ENCODE measurements around the gene LRP1B. TPM values are rescaled to one million over a fixed set of nuclear protein-coding genes. Genes with fewer than 3 reads are reported as not detected.

The LRP1B gene
- total and polyA plus RNA-seq, 2 donors (not counting 1 experiment from before 2014, with no cell fraction given) = not detected

- Histone ChIP-seq H3K9me3 (ENCODE audit: control extremely low read depth in 1 of 3, control insufficient read depth in 2 of 3, insufficient read depth in 1 of 3, low read length in 2 of 3) (no peaks in the 10 kb centered on the region), H3K4me2 (replicated peaks; ENCODE audit: low read depth, low read length, poor library complexity, severe bottlenecking) (no peak overlapping the region), H3K4me1 (ENCODE audit: control insufficient read depth in 2 of 2, insufficient read depth in 2 of 2, low read length in 2 of 2) (no peaks in the 10 kb centered on the region), H3K9ac (ENCODE audit: low read length) (no peak overlapping the region), H3K27me3 (replicated peaks in 1 of 4; ENCODE audit: control extremely low read depth in 1 of 4, control insufficient read depth in 3 of 4, insufficient read depth in 4 of 4, low read length in 3 of 4) (no peaks in the 10 kb centered on the region), H3K4me3 (ENCODE audit: control extremely low read depth in 1 of 5, extremely low read depth in 1 of 5, insufficient read depth in 1 of 5, low read depth in 2 of 5, low read length in 4 of 5) (no peak overlapping the region), H3K79me2 (ENCODE audit: control insufficient read depth, insufficient read depth, low read length) (no peaks in the 10 kb centered on the region), H2AFZ (ENCODE audit: insufficient read depth, low read depth, low read length, poor library complexity, severe bottlenecking) (no peak overlapping the region), H4K20me1 (ENCODE audit: control insufficient read depth, insufficient read depth, low read length, poor library complexity, severe bottlenecking) (no peaks in the 10 kb centered on the region), H3K27ac (ENCODE audit: low read length in 2 of 2) (no peak overlapping the region), H3K36me3 (replicated peaks in 1 of 2; ENCODE audit: control extremely low read depth in 1 of 2, control insufficient read depth in 1 of 2, extremely low read depth in 1 of 2, insufficient read depth in 2 of 2, low read length in 1 of 2) (no peaks in the 10 kb centered on the region)
- Mint-ChIP-seq H3K4me3 (no peak overlapping the region), H3K27ac (no peak overlapping the region), H3K27me3 (no peaks in the 10 kb centered on the region), H3K9me3 (ENCODE audit: insufficient read depth) (no peaks in the 10 kb centered on the region), H3K4me1 (peaks cover 4% of the 10 kb centered on the region)
- intact Hi-C loops (cut with micrococcal nuclease) = no loop called here
- TF ChIP-seq EZH2 (IDR thresholded peaks at IDR 0.05; ENCODE audit: borderline replicate concordance, insufficient read depth, low read depth, low read length, poor library complexity, severe bottlenecking) (no peak), CTCF (IDR thresholded peaks at IDR 0.05) (no peak)
- WGBS (ENCODE audit: insufficient coverage) = no CpG with 5 or more reads among the region's 3 CpGs
- DNase-seq (no peak), ATAC-seq (ENCODE audit: low read depth) (no peak)
- ChIA-PET POLR2A (no interaction called here), CTCF (no interaction called here)
Observed at GRCh38 chr2:141524777-141525176, 606.0 kb downstream of the LRP1B start.

DNA sequence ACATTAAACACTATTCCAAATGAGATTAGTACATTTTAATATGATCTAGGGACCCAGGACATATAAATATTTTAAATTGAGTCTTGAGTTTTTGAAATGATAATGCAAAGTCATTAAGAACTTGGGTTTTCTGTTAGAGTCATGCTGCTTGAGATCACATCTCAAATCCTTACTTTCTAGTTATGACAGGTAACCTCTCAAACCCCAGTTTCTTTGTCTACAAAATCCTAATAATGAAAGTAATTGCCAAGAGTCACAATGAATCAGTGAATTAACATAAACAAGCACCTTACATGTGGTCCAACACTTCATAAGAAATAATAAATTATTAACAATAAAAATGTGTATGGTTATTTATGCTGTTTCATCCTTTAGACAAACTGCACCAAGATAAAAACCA, 607.6 kb downstream of the LRP1B start:
- TF ChIP-seq EZH2 (IDR thresholded peaks at IDR 0.05; ENCODE audit: borderline replicate concordance, insufficient read depth, low read depth, low read length, poor library complexity, severe bottlenecking) = no peak
- no peak for TF ChIP-seq CTCF (IDR thresholded peaks at IDR 0.05)
- no peaks in the 10 kb centered on the region for H3K36me3 ChIP-seq (replicated peaks in 1 of 2; ENCODE audit: control extremely low read depth in 1 of 2, control insufficient read depth in 1 of 2, extremely low read depth in 1 of 2, insufficient read depth in 2 of 2, low read length in 1 of 2)
- DNase-seq (no peak), ATAC-seq (ENCODE audit: low read depth) (no peak)
- CTCF ChIA-PET = no interaction called here
- POLR2A ChIA-PET = no interaction called here
- Mint-ChIP-seq H3K27me3 (no peaks in the 10 kb centered on the region), H3K9me3 (ENCODE audit: insufficient read depth) (no peaks in the 10 kb centered on the region), H3K4me1 (peaks cover 2% of the 10 kb centered on the region), H3K4me3 (no peak overlapping the region), H3K27ac (no peak overlapping the region)
- H3K27ac ChIP-seq (ENCODE audit: low read length in 2 of 2) = no peak overlapping the region
- H4K20me1 ChIP-seq (ENCODE audit: control insufficient read depth, insufficient read depth, low read length, poor library complexity, severe bottlenecking) = no peaks in the 10 kb centered on the region
- no peak overlapping the region for H3K9ac ChIP-seq (ENCODE audit: low read length)
- H3K4me2 ChIP-seq (replicated peaks; ENCODE audit: low read depth, low read length, poor library complexity, severe bottlenecking) = no peak overlapping the region
- H3K27me3 ChIP-seq (replicated peaks in 1 of 4; ENCODE audit: control extremely low read depth in 1 of 4, control insufficient read depth in 3 of 4, insufficient read depth in 4 of 4, low read length in 3 of 4) = no peaks in the 10 kb centered on the region
- no peaks in the 10 kb centered on the region for H3K79me2 ChIP-seq (ENCODE audit: control insufficient read depth, insufficient read depth, low read length)
- H3K4me3 ChIP-seq (ENCODE audit: control extremely low read depth in 1 of 5, extremely low read depth in 1 of 5, insufficient read depth in 1 of 5, low read depth in 2 of 5, low read length in 4 of 5) = no peak overlapping the region
- H3K9me3 ChIP-seq (ENCODE audit: control extremely low read depth in 1 of 3, control insufficient read depth in 2 of 3, insufficient read depth in 1 of 3, low read length in 2 of 3) = no peaks in the 10 kb centered on the region
- no peak overlapping the region for H2AFZ ChIP-seq (ENCODE audit: insufficient read depth, low read depth, low read length, poor library complexity, severe bottlenecking)
- intact Hi-C loops (cut with micrococcal nuclease) = no loop called here
- H3K4me1 ChIP-seq (ENCODE audit: control insufficient read depth in 2 of 2, insufficient read depth in 2 of 2, low read length in 2 of 2) = no peaks in the 10 kb centered on the region
